GM12878 (cell line): ENCODE data around the gene ATP8A1. TPM values are rescaled to one million over a fixed set of nuclear protein-coding genes. Genes with fewer than 3 reads are reported as not detected.

Experiments
- ATAC-seq: fragments of 200-7000 bp; cut with Tn5 transposase; 3 replicates; pipeline ENCODE4 v1.9.1; 2020; ENCODE audit warnings: mild to moderate bottlenecking, moderate library complexity
- BruUV-seq: library from RNA; stranded (reverse); fragments of 400-500 nt; replicated peaks from 2 replicates; lab custom pipeline; 2021; lab: Mats Ljungman, UMichigan
- CTCF ChIA-PET: fragments of 300-600 bp; sonication (Branson Sonifier 250); formaldehyde crosslinking; extraction: SDS; loops from one replicate; lab custom pipeline; 2021; ENCODE audit warnings: inconsistent platforms; lab: Yijun Ruan, JAX
- POLR2A ChIA-PET: fragments of 350-600 bp; formaldehyde crosslinking; extraction: SDS; loops from one replicate; lab custom pipeline; 2021; ENCODE audit warnings: inconsistent platforms; lab: Charles Lee
- RAD21 ChIA-PET: fragments of 300-600 bp; sonication (Branson Sonifier 250); formaldehyde crosslinking; loops from one replicate; lab custom pipeline; 2023; ENCODE audit warnings: antibody characterized with exemption; ENCODE audit not compliant: unreplicated experiment; lab: Charles Lee
- SMC1A ChIA-PET: fragments of 300-600 bp; sonication (Branson Sonifier 250); formaldehyde crosslinking; loops from one replicate; lab custom pipeline; 2023; ENCODE audit not compliant: unreplicated experiment, uncharacterized antibody; lab: Charles Lee
- DNase-seq: peaks from one replicate; pipeline ENCODE4 v3.0.0-alpha.2; 2011; ENCODE audit warnings: low read depth, low spot score
- FAIRE-seq: peaks from 3 replicates; lab custom pipeline; 2011; peaks lifted over from hg19 to GRCh38; lab: Jason Lieb, UNC
- H2AFZ ChIP-seq: 2 replicates; pipeline ENCODE4 v1.6.0; 2011; ENCODE audit warnings: low read depth, low read length, control low read depth; ENCODE audit not compliant: control insufficient read depth
- H3K27ac ChIP-seq: 2 replicates; pipeline ENCODE4 v1.5.1; 2011; ENCODE audit warnings: control low read depth; ENCODE audit not compliant: control insufficient read depth, insufficient read depth
- H3K27me3 ChIP-seq, 2 experiments: replicated peaks in 1 of 2; 2 replicates each; pipeline versions ENCODE4 v1.6.0 to v1.6.1; 2011; ENCODE audit warnings: low read length in 1 of 2; ENCODE audit not compliant: control insufficient read depth in 2 of 2, insufficient read depth in 2 of 2
- H3K36me3 ChIP-seq, 2 experiments: 2 replicates each; pipeline ENCODE4 v1.5.1; 2011; ENCODE audit warnings: low read length in 1 of 2; ENCODE audit not compliant: control insufficient read depth in 2 of 2, insufficient read depth in 2 of 2
- H3K4me1 ChIP-seq: 2 replicates; pipeline ENCODE4 v1.6.1; 2011; ENCODE audit warnings: mild to moderate bottlenecking, low read length, moderate library complexity, mixed read lengths; ENCODE audit not compliant: control insufficient read depth, insufficient read depth
- H3K4me2 ChIP-seq: 2 replicates; pipeline ENCODE4 v1.6.0; 2011; ENCODE audit warnings: control low read depth; ENCODE audit not compliant: control insufficient read depth, insufficient read depth
- H3K4me3 ChIP-seq: fragments of 200-600 bp; sonication (generic); 2 replicates; pipeline ENCODE4 v1.5.1; 2016
- H3K79me2 ChIP-seq: 2 replicates; pipeline ENCODE4 v1.6.0; 2011; ENCODE audit warnings: low read length; ENCODE audit not compliant: control insufficient read depth, insufficient read depth
- H3K9ac ChIP-seq: 2 replicates; pipeline ENCODE4 v1.8.0; 2011; ENCODE audit warnings: low read length, control low read depth, mixed read lengths; ENCODE audit not compliant: control insufficient read depth, insufficient read depth
- H3K9me3 ChIP-seq: replicated peaks from 3 replicates; pipeline ENCODE4 v1.5.1; 2011; ENCODE audit warnings: mild to moderate bottlenecking, low read length; ENCODE audit not compliant: control insufficient read depth, insufficient read depth
- H4K20me1 ChIP-seq: 2 replicates; pipeline ENCODE4 v1.6.0; 2011; ENCODE audit not compliant: control insufficient read depth, insufficient read depth
- CBFB ChIP-seq: IDR thresholded peaks from 2 replicates; pipeline ENCODE4 v1.6.1; 2016; ENCODE audit warnings: antibody characterized with exemption, low read depth
- HDAC2 ChIP-seq: fragments of 200-600 bp; sonication (generic); IDR thresholded peaks from 2 replicates; pipeline ENCODE4 v1.6.1; 2017
- HDAC6 ChIP-seq: fragments of 200-600 bp; sonication (generic); IDR thresholded peaks from one replicate; pipeline ENCODE4 v1.8.0; 2017; ENCODE audit warnings: antibody characterized with exemption; ENCODE audit not compliant: unreplicated experiment
- IKZF1 ChIP-seq: fragments of 450-650 bp; conservative IDR thresholded peaks from 2 replicates; pipeline ENCODE4 v1.6.1; 2017; ENCODE audit warnings: antibody characterized with exemption, mild to moderate bottlenecking
- POLR2AphosphoS2 ChIP-seq: IDR thresholded peaks from 2 replicates; pipeline ENCODE4 v1.6.1; 2011; ENCODE audit warnings: low read depth, mild to moderate bottlenecking, low read length, improper control_type of control experiment, moderate library complexity
- RAD21 ChIP-seq: IDR thresholded peaks from 2 replicates; pipeline ENCODE4 v1.6.1; 2011; ENCODE audit warnings: mild to moderate bottlenecking, low read depth, low read length, moderate library complexity; ENCODE audit not compliant: insufficient read depth
- RFX5 ChIP-seq: IDR thresholded peaks from 2 replicates; pipeline ENCODE4 v1.6.1; 2011; ENCODE audit warnings: low read depth, low read length, improper control_type of control experiment
- SRF ChIP-seq, 2 experiments: IDR thresholded peaks; 2 replicates each; pipeline ENCODE4 v1.6.1; 2011; ENCODE audit warnings: low read depth in 2 of 2, low read length in 2 of 2, mild to moderate bottlenecking in 1 of 2, moderate library complexity in 1 of 2
- YY1 ChIP-seq: IDR thresholded peaks from 2 replicates; pipeline ENCODE4 v1.6.1; 2011; ENCODE audit warnings: low read depth, mild to moderate bottlenecking, low read length
- WGBS: methylation state at CpG from one replicate; pipeline ENCODE4 v1.1.6; 2016; ENCODE audit warnings: low lambda C conversion rate; ENCODE audit not compliant: insufficient replicate concordance, insufficient coverage; ENCODE audit errors: missing lambda C conversion rate; 5-methylcytosine and 5-hydroxymethylcytosine counted together
- in situ Hi-C: fragments of 300-500 bp; cut with MboI; formaldehyde crosslinking; loops from 9 replicates; pipeline ENCODE4 v1.14.3; 2018; ENCODE audit warnings: mixed read lengths
- intact Hi-C: fragments of 100-400 bp; cut with micrococcal nuclease; formaldehyde crosslinking; loops from one replicate; pipeline ENCODE4 v1.14.2; 2022; ENCODE audit not compliant: unreplicated experiment
- polyA plus RNA-seq, 11 experiments: library from polyadenylated mRNA; depleted of rRNA in 4 of 11; unstranded in 6 of 11; stranded (reverse) in 5 of 11; fragments of >200 nt; fragmentation: Nextera tagmentation in 4 of 11; fragmentation: Illumina TruSeq in 1 of 11; extraction: Ambion mirVana in 4 of 11; extraction: Trizol in 1 of 11; gene quantifications; 1 replicate in 1 of 11; 2 replicates in 10 of 11; pipeline versions ENCODE4 v1.2.1 to v1.2.3, GENCODE V29; 2011 to 2016; ENCODE audit warnings: inconsistent platforms in 2 of 11, missing spikeins in 2 of 11, low read depth in 1 of 11
- total RNA-seq, 4 experiments: library from RNA; depleted of rRNA in 3 of 4; stranded (reverse); fragments of >200 nt in 3 of 4; fragmentation: Illumina TruSeq in 1 of 4; extraction: Trizol in 1 of 4; gene quantifications; 2 replicates each; pipeline versions ENCODE4 v1.2.1 to v1.2.3, GENCODE V29; 2013 to 2021
- TF ChIP-seq, protein P1 (sequence below): IDR thresholded peaks from 2 replicates; pipeline ENCODE4 v1.6.1; 2011; ENCODE audit warnings: low read depth, mild to moderate bottlenecking, low read length, moderate library complexity, borderline replicate concordance; ENCODE audit errors: extremely low read depth
- TF ChIP-seq, protein P2 (sequence below): fragments of 450-650 bp; IDR thresholded peaks from 2 replicates; pipeline ENCODE4 v1.6.1; 2017; ENCODE audit warnings: mild to moderate bottlenecking
- TF ChIP-seq, protein P3 (sequence below): fragments of 450-650 bp; IDR thresholded peaks from 2 replicates; pipeline ENCODE4 v1.6.1; 2017; ENCODE audit warnings: mild to moderate bottlenecking, moderate library complexity
- TF ChIP-seq, protein P4 (sequence below): fragments of 450-650 bp; formaldehyde crosslinking; IDR thresholded peaks from 2 replicates; pipeline ENCODE4 v1.5.0; 2022; ENCODE audit warnings: mild to moderate bottlenecking, missing genetic modification characterization

The ATP8A1 gene
- total and polyA plus RNA-seq, 10 of the 15 experiments (the other 5 are each of a cell fraction or from before 2014, with no cell fraction given): 9.0 to 116 (median 37.3) TPM

DNA sequence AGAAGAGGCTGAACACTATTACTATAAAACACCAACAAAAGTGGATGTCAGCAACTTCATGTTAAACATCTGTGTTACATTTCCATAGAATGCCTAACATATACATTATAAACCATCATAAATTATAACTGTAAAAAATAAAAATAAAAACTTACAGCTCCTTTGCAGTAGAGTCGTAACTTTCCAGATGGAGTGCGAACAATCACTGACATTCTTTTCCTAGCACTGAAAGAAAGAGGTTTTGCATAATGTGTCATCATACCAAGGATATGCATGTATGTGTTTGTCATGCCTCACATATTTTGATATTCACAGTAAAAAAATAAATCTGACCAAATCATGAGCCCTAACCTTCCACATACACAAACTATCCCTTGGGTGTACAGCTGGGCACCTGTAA lies 113.1 kb downstream of the ATP8A1 start:
- 97% methylated on average over 2 of the region's 2 CpGs for WGBS
- ATAC-seq (no peak), DNase-seq (no peak), FAIRE-seq (no peak)
- H3K4me3 ChIP-seq: no peak overlapping the region
- no TSS peak for BruUV-seq
- H3K27ac ChIP-seq: no peak overlapping the region
- H3K9me3 ChIP-seq: no peaks in the 10 kb centered on the region
- H3K27me3 ChIP-seq: no peaks in the 10 kb centered on the region
- no peaks in the 10 kb centered on the region; a peak in 2 of 4 replicates for H3K36me3 ChIP-seq
- H3K4me1 ChIP-seq: no peaks in the 10 kb centered on the region
- H3K79me2 ChIP-seq: no peaks in the 10 kb centered on the region
- intact Hi-C loops: no loop called here
- ChIA-PET POLR2A (no interaction called here), CTCF (interaction anchor here (0.9 to 1.0 kb wide), 2 partner anchors 228 to 260 kb away, joined by 3 read pairs; no protein-coding TSS in a partner anchor), RAD21 (no interaction called here), SMC1A (interaction anchor here (1.0 to 1.4 kb wide), 4 partner anchors 9 to 321 kb away, joined by 3 to 5 read pairs (median 3); no protein-coding TSS in a partner anchor)
- H2AFZ ChIP-seq: no peak overlapping the region
- no peak overlapping the region for H3K4me2 ChIP-seq
- no peaks in the 10 kb centered on the region for H4K20me1 ChIP-seq
- H3K9ac ChIP-seq: no peak overlapping the region
- in situ Hi-C loops: no loop called here
- TF ChIP-seq POLR2AphosphoS2: no peak
- no peak for TF ChIP-seq YY1
- no peak for TF ChIP-seq IKZF1
- no peak for TF ChIP-seq HDAC6
- no peak for TF ChIP-seq CBFB
- TF ChIP-seq RFX5: no peak
- TF ChIP-seq, protein P1, sequence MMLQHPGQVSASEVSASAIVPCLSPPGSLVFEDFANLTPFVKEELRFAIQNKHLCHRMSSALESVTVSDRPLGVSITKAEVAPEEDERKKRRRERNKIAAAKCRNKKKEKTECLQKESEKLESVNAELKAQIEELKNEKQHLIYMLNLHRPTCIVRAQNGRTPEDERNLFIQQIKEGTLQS: no peak
- TF ChIP-seq, protein P2, sequence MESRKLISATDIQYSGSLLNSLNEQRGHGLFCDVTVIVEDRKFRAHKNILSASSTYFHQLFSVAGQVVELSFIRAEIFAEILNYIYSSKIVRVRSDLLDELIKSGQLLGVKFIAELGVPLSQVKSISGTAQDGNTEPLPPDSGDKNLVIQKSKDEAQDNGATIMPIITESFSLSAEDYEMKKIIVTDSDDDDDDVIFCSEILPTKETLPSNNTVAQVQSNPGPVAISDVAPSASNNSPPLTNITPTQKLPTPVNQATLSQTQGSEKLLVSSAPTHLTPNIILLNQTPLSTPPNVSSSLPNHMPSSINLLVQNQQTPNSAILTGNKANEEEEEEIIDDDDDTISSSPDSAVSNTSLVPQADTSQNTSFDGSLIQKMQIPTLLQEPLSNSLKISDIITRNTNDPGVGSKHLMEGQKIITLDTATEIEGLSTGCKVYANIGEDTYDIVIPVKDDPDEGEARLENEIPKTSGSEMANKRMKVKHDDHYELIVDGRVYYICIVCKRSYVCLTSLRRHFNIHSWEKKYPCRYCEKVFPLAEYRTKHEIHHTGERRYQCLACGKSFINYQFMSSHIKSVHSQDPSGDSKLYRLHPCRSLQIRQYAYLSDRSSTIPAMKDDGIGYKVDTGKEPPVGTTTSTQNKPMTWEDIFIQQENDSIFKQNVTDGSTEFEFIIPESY: no peak
- no peak for TF ChIP-seq RAD21
- TF ChIP-seq, protein P3, sequence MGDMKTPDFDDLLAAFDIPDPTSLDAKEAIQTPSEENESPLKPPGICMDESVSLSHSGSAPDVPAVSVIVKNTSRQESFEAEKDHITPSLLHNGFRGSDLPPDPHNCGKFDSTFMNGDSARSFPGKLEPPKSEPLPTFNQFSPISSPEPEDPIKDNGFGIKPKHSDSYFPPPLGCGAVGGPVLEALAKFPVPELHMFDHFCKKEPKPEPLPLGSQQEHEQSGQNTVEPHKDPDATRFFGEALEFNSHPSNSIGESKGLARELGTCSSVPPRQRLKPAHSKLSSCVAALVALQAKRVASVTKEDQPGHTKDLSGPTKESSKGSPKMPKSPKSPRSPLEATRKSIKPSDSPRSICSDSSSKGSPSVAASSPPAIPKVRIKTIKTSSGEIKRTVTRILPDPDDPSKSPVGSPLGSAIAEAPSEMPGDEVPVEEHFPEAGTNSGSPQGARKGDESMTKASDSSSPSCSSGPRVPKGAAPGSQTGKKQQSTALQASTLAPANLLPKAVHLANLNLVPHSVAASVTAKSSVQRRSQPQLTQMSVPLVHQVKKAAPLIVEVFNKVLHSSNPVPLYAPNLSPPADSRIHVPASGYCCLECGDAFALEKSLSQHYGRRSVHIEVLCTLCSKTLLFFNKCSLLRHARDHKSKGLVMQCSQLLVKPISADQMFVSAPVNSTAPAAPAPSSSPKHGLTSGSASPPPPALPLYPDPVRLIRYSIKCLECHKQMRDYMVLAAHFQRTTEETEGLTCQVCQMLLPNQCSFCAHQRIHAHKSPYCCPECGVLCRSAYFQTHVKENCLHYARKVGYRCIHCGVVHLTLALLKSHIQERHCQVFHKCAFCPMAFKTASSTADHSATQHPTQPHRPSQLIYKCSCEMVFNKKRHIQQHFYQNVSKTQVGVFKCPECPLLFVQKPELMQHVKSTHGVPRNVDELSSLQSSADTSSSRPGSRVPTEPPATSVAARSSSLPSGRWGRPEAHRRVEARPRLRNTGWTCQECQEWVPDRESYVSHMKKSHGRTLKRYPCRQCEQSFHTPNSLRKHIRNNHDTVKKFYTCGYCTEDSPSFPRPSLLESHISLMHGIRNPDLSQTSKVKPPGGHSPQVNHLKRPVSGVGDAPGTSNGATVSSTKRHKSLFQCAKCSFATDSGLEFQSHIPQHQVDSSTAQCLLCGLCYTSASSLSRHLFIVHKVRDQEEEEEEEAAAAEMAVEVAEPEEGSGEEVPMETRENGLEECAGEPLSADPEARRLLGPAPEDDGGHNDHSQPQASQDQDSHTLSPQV: no peak
- TF ChIP-seq HDAC2: no peak
- TF ChIP-seq, protein P4, sequence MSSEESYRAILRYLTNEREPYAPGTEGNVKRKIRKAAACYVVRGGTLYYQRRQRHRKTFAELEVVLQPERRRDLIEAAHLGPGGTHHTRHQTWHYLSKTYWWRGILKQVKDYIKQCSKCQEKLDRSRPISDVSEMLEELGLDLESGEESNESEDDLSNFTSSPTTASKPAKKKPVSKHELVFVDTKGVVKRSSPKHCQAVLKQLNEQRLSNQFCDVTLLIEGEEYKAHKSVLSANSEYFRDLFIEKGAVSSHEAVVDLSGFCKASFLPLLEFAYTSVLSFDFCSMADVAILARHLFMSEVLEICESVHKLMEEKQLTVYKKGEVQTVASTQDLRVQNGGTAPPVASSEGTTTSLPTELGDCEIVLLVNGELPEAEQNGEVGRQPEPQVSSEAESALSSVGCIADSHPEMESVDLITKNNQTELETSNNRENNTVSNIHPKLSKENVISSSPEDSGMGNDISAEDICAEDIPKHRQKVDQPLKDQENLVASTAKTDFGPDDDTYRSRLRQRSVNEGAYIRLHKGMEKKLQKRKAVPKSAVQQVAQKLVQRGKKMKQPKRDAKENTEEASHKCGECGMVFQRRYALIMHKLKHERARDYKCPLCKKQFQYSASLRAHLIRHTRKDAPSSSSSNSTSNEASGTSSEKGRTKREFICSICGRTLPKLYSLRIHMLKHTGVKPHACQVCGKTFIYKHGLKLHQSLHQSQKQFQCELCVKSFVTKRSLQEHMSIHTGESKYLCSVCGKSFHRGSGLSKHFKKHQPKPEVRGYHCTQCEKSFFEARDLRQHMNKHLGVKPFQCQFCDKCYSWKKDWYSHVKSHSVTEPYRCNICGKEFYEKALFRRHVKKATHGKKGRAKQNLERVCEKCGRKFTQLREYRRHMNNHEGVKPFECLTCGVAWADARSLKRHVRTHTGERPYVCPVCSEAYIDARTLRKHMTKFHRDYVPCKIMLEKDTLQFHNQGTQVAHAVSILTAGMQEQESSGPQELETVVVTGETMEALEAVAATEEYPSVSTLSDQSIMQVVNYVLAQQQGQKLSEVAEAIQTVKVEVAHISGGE (CRISPR knock-in tag): no peak
- no peak for TF ChIP-seq SRF (IDR thresholded peaks at IDR 0.05; ENCODE audit: low read depth in 2 of 2, low read length in 2 of 2)
